HG03066 (cell line): ENCODE data around the gene BCAT1.
"Not testable (repeated sequence)": the region's sequence is repeated elsewhere in the genome, so short reads cannot be mapped to it uniquely, and the experiment has no call there.

Source experiments
- ATAC-seq: cut with Tn5 transposase; IDR thresholded peaks from one replicate; pipeline ENCODE4 v1.9.1; 2021; ENCODE audit warnings: low read depth; ENCODE audit not compliant: unreplicated experiment

BCAT1 gene

GRCh38 chr12:24929953-24930352 is 18.9 kb downstream of the BCAT1 start:
- no peak for ATAC-seq

- ATAC-seq: not testable (repeated sequence)
Measured at GRCh38 chr12:24928533-24929306, 20.2 kb downstream of the BCAT1 start.

- ATAC-seq: no peak
Measured at GRCh38 chr12:24928131-24928530, 20.8 kb downstream of the BCAT1 start.

- ATAC-seq: not testable (repeated sequence)
Measured at GRCh38 chr12:24926080-24926479, 22.8 kb downstream of the BCAT1 start.

GRCh38 chr12:24922090-24922489 is 26.8 kb downstream of the BCAT1 start:
- ATAC-seq: no peak

GRCh38 chr12:24921251-24922038 is 27.5 kb downstream of the BCAT1 start:
- ATAC-seq: no peak

- ATAC-seq: no peak
Measured at GRCh38 chr12:24920141-24920540, 28.8 kb downstream of the BCAT1 start.

GRCh38 chr12:24919346-24920001 is 29.4 kb downstream of the BCAT1 start:
- ATAC-seq: no peak

GRCh38 chr12:24918596-24918995 is 30.3 kb downstream of the BCAT1 start:
- ATAC-seq: no peak

GRCh38 chr12:24915501-24915900 is 33.4 kb downstream of the BCAT1 start:
- no peak for ATAC-seq

- no peak for ATAC-seq
Measured at GRCh38 chr12:24913953-24914352, 34.9 kb downstream of the BCAT1 start.

GRCh38 chr12:24913130-24913529 is 35.8 kb downstream of the BCAT1 start:
- ATAC-seq: no peak

GRCh38 chr12:24911271-24911791 is 37.6 kb downstream of the BCAT1 start:
- no peak for ATAC-seq

GRCh38 chr12:24910192-24910591 is 38.7 kb downstream of the BCAT1 start:
- not testable (repeated sequence) for ATAC-seq

- no peak for ATAC-seq
Measured at GRCh38 chr12:24909667-24910066, 39.2 kb downstream of the BCAT1 start.

- no peak for ATAC-seq
Measured at GRCh38 chr12:24907464-24907863, 41.4 kb downstream of the BCAT1 start.

- ATAC-seq: no peak
Measured at GRCh38 chr12:24906141-24906540, 42.8 kb downstream of the BCAT1 start.

- ATAC-seq: no peak
Measured at GRCh38 chr12:24905431-24905830, 43.5 kb downstream of the BCAT1 start.

- no peak for ATAC-seq
Measured at GRCh38 chr12:24904871-24905270, 44.0 kb downstream of the BCAT1 start.

GRCh38 chr12:24903329-24904088 is 45.4 kb downstream of the BCAT1 start:
- no peak for ATAC-seq
